ENCODE data around the gene ZNF791.
"Not testable (repeated sequence)": the region's sequence is repeated elsewhere in the genome, so short reads cannot be mapped to it uniquely, and the experiment has no call there.

Gene ZNF791

DNA sequence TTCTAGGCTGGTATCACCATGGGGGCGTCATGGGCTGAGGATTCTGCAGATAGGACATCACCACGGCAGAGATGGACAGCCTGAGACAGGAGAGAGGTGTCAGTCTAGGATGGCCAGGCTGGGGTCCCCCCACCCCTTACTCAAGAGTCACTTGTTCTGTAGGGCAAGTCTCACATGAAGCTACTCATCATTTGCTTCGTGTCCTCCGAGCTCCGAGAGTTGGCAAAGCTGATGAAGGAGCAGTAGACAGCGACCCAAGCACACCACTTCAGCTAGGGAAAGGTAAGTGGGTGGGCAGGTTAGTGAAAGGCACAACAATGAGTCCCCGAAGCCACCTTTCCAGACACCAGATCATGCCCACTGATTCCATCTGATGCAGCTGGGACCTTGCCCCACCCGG is 57.6 kb downstream of the ZNF791 start:
- DNase-seq: no peak

DNA sequence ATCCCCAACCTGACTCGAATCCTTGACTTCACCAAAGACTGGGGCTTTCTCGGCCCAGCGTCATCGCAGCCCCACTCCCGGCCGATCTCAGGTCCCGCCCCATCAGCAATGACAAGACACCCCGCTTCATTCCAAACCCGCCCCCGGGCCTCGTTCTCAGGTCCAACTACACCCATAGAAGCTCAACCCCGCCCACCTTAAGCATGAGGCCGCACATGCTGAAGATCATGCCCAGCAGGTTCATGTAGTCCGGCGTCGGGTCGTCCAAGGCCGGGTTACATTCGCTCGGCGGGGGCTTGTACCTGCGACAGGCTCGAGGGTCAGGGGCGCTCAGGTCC is 58.2 kb downstream of the ZNF791 start:
- DNase-seq: peak; percentile 60

GRCh38 chr19:12669270-12670158 is 58.8 kb downstream of the ZNF791 start:
- DNase-seq: peak; percentile 67

GRCh38 chr19:12670159-12670928 is 59.6 kb downstream of the ZNF791 start:
- no peak for DNase-seq

DNA sequence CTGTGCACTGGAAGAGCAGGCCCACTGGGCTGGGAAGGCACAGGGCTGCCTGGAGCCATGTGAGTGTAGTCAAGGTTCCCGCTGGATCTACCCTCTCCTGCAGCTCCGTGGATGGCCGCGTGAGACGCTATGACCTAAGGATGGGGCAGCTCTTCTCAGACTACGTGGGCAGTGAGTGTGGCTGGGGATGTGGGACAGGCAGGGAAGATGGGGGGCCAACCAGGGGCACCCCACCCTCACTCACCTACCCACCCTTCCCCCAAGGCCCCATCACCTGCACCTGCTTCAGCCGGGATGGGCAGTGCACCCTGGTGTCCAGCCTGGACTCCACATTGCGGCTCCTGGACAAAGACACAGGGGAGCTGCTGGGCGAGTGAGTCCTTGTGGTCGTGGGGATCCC is 62.0 kb downstream of the ZNF791 start:
- no peak for DNase-seq

DNA sequence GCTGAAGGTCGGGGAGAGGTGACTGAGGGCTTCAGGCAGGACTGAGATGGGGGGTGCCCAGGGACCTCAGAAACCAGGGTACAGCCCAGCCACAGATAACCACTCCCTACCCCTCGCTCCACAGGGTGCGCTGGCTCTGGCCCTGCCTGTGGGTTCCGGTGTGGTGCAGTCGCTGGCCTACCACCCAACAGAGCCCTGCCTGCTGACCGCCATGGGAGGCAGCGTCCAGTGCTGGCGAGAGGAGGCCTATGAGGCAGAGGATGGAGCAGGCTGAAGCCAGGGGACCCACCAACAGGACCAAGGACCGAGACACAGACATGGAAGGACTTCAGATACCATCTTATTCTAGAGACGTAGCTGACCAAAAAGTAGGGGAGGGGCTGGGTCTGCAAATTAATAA is 64.7 kb downstream of the ZNF791 start:
- DNase-seq: no peak

DNA sequence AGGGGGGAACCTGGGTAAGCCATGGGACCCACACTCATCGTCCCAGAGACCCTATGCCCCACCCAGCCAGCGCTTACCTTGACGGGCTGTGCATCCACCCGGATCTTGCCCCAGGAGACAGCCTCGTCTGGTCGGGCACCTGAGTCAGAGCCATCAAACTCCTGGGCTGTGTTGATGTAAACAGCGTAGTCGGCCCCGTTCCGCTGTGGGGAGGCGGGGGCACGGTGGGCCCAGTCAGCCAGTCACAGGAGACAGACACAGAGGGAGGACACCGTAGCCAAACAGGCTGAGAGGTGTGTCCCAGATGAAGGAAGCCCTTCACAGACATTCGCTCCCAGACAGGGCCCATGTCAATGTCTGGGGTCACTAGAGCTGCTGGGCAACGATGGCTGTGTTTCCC is 65.2 kb downstream of the ZNF791 start:
- no peak for DNase-seq

DNA sequence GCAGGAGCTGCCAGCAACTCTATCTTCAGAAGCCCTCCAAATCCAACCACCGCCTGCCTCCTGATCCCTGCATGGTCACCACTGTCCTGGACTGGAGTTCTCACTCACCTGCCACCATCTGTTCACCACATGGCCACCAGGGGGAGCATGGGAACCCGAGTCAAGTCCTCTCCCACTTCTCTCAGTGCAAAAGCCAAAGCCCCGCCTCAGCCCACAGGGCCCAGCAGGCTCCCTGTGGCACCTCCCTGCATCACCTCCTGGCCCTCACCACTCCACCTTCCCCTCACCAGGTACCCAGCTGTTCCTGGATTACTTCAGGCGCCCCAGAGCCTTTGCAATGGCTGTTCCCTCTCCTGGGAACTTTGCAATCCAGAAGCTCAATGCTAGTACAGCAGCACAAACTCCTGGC is 65.7 kb downstream of the ZNF791 start:
- DNase-seq: peak; percentile 74

GRCh38 chr19:12676928-12677327 is 66.2 kb downstream of the ZNF791 start:
- no peak for DNase-seq

GRCh38 chr19:12678039-12678438 is 67.3 kb downstream of the ZNF791 start:
- DNase-seq: not testable (repeated sequence)

DNA sequence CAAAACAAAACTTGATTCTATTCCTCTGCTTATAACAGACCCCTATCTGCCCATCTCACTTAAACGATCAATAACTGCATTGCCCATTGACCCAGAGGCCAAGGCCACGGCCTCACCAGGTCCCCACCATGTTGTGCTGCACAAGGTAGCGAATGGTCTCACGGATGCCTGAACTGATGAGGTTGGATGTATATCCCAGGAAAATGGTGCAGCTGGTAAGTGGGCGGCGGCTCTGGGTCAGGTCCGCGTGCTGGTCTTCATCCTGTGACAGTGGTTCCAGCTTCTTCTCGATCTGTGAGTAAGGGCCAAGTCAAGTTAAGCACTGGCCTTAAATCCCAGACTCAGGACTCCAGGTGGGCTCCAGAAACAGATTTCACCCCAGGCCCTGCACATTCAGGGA is 69.3 kb downstream of the ZNF791 start:
- no peak for DNase-seq

DNA sequence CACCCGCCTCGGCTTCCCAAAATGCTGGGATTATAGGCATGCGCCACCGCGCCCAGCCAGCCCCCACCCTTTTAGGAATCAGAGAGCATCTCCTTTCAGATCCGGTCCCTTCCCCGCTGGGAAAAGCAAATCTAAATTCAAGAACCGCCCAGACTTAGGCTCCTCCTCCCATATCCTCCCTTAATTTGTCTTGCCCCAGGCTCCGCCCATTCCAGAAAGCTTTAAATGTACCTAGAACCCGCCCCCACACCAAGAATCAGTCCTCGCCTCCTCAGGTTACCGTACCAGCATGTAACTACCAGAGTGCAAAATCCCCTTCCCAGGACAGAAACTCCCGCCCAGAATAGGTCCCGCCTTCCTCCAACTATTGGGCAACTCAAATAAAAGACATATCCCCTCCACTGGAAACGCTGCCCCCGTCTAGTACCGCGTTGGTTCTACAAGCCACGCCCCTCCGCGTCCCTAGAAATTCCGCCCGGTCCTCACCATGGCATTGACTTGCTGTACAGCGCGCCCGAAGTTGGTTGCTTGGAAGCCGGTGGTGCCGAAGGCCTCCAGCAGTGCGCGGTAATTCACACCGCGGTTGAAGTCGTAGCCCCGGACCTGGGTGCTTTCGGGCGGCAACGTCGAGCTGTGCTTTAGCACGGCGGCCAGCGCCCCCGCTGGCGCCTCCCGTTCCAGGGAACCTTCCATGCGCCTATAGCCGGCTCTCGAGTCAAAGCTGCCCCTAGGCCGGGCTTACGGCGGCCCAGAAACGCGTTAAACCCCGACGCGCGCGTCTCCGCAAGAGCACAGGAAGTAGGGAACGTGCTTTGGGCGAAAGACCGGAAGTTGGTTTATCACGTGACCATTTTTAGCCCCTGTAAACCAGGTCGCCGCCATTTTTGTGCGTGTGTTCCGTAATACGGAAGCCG is 70.6 kb downstream of the ZNF791 start, which contains the start of gene DHPS:
TSS of gene DHPS (minus strand) at position 807 of the 914 bp plus-strand sequence. CDS start at position 693, 114 bp downstream.
- DNase-seq: peak; percentile 97
